Measurements from ENCODE around the gene PDHB. TPM values are rescaled to one million over a fixed set of nuclear protein-coding genes. Genes with fewer than 3 reads are reported as not detected.

PDHB gene
- total and polyA plus RNA-seq, 10 of the 15 experiments (the other 5 are each of a cell fraction or from before 2014, with no cell fraction given), result 62.9 to 224 (median 93.2) TPM

- no peak for FAIRE-seq
- Histone ChIP-seq H3K4me1 (ENCODE audit: control insufficient read depth, insufficient read depth, low read length) (no peaks in the 10 kb centered on the region), H4K20me1 (ENCODE audit: control insufficient read depth, insufficient read depth) (no peaks in the 10 kb centered on the region), H3K36me3 (ENCODE audit: control insufficient read depth in 2 of 2, insufficient read depth in 2 of 2, low read length in 1 of 2) (no peaks in the 10 kb centered on the region), H3K9me3 (replicated peaks; ENCODE audit: control insufficient read depth, insufficient read depth, low read length) (no peaks in the 10 kb centered on the region), H3K27me3 (replicated peaks in 1 of 2; ENCODE audit: control insufficient read depth in 2 of 2, insufficient read depth in 2 of 2, low read length in 1 of 2) (no peaks in the 10 kb centered on the region), H3K4me2 (ENCODE audit: control insufficient read depth, insufficient read depth) (no peak overlapping the region), H3K79me2 (ENCODE audit: control insufficient read depth, insufficient read depth, low read length) (no peaks in the 10 kb centered on the region), H2AFZ (ENCODE audit: control insufficient read depth, low read depth, low read length) (no peak overlapping the region), H3K4me3 (no peak overlapping the region), H3K9ac (ENCODE audit: control insufficient read depth, insufficient read depth, low read length) (no peak overlapping the region), H3K27ac (ENCODE audit: control insufficient read depth, insufficient read depth) (no peak overlapping the region)
- WGBS (ENCODE audit: insufficient coverage, insufficient replicate concordance, low lambda C conversion rate, missing lambda C conversion rate), result 50% methylated on average over 4 of the region's 4 CpGs
- ChIA-PET CTCF (no interaction called here), POLR2A (no interaction called here), RAD21 (ENCODE audit: unreplicated experiment) (no interaction called here), SMC1A (ENCODE audit: uncharacterized antibody, unreplicated experiment) (no interaction called here)
- intact Hi-C loops (cut with micrococcal nuclease; ENCODE audit: unreplicated experiment), result no loop called here
- in situ Hi-C loops (cut with MboI), result no loop called here
- BruUV-seq (replicated peaks), result no TSS peak
- ATAC-seq, result no peak
- TF ChIP-seq CUX1 (IDR thresholded peaks at IDR 0.05; ENCODE audit: insufficient replicate concordance, low read depth, low read length) (no peak), BCL3 (IDR thresholded peaks at IDR 0.05; ENCODE audit: borderline replicate concordance, insufficient read depth, low read depth, low read length, poor library complexity, severe bottlenecking) (no peak), ZBTB4 (CRISPR knock-in tag; IDR thresholded peaks at IDR 0.05) (no peak), STAT1 (conservative IDR thresholded peaks at IDR 0.05) (no peak), NBN (IDR thresholded peaks at IDR 0.05) (no peak), DPF2 (IDR thresholded peaks at IDR 0.05) (no peak), SMAD1 (IDR thresholded peaks at IDR 0.05; ENCODE audit: low read depth, partially characterized antibody) (no peak), EED (IDR thresholded peaks at IDR 0.05; ENCODE audit: low read depth) (no peak), CEBPB (IDR thresholded peaks at IDR 0.05; ENCODE audit: borderline replicate concordance in 1 of 2, low read depth in 2 of 2, low read length in 2 of 2) (no peak), STAT3 (IDR thresholded peaks at IDR 0.05; ENCODE audit: low read depth, low read length) (no peak), ZNF24 (IDR thresholded peaks at IDR 0.05) (no peak), LARP7 (IDR thresholded peaks at IDR 0.05) (no peak), SPI1 (IDR thresholded peaks at IDR 0.05; ENCODE audit: borderline replicate concordance, insufficient read depth, low read depth, low read length) (no peak), CREM (IDR thresholded peaks at IDR 0.05; ENCODE audit: low read depth) (no peak)
- DNase-seq (ENCODE audit: low read depth, low spot score), result no peak
Measured at GRCh38 chr3:58459160-58459559, 25.5 kb upstream of the PDHB start.

Data from GM12878 (cell line).